ENCODE measurements around the gene SLC66A2. TPM values are rescaled to one million over a fixed set of nuclear protein-coding genes. Genes with fewer than 3 reads are reported as not detected.

Gene SLC66A2
- total RNA-seq, 1 experiment from 2014 or later = 52.8 TPM

DNA sequence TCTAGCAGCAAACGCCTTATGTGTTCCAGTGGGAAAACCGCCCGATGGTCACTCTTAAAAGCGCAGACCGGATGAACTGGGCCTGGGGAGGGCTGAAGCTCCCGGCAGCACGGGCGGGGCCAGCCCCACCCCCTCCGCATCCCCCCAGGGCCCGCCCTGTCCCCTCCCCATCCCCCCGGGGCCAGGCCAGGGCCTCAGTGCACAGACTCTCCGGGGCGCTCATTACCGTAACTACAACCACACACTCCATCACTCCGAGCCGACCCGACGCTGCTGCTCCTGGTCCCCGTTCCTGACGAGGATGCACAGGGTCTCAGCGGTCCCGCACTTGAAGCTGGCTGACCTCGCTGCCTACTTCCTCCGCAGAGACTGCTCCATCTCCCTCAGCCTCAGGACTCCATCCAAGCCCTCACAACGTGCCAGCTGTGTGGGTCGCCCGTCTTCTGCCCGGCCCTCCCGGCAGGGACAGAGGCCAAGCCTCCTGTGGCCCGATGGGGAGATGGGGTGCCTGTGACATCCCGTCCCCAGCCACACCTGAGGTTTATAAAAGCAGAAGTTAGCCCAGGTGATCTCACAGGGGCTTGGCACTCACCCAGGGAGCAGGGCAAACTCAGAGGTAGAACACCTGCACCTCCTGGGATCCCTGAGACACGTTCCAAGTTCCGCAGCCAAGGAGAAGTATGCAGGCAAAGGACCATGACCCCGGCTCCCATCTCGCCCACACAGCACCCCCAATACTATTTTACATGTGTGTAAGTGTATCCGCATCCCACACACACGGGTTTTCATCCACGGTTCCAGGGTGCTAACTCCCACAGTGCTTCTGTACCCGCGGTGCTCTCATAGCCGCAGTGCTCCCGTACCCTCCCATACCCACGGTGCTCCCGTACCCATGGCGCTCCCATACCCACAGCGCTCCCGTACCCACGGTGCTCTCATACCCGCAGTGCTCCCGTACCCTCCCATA is 36.0 kb downstream of the SLC66A2 start:
- ATAC-seq (no peak), DNase-seq (no peak)
- no peaks in the 10 kb centered on the region for H3K79me2 ChIP-seq (ENCODE audit: low read length)
- ChIA-PET CTCF (no interaction called here), POLR2A (ENCODE audit: unreplicated experiment) (no interaction called here)
- no peaks in the 10 kb centered on the region for H3K9me3 ChIP-seq (ENCODE audit: low read length)
- no peak overlapping the region for H3K9ac ChIP-seq (ENCODE audit: low read length)
- no peak for TF ChIP-seq EZH2phosphoT487 (IDR thresholded peaks at IDR 0.05; ENCODE audit: borderline replicate concordance, low read length)
- TF ChIP-seq EZH2 (IDR thresholded peaks at IDR 0.05; ENCODE audit: low read length, unreplicated experiment) = no peak
- TF ChIP-seq, protein P1, sequence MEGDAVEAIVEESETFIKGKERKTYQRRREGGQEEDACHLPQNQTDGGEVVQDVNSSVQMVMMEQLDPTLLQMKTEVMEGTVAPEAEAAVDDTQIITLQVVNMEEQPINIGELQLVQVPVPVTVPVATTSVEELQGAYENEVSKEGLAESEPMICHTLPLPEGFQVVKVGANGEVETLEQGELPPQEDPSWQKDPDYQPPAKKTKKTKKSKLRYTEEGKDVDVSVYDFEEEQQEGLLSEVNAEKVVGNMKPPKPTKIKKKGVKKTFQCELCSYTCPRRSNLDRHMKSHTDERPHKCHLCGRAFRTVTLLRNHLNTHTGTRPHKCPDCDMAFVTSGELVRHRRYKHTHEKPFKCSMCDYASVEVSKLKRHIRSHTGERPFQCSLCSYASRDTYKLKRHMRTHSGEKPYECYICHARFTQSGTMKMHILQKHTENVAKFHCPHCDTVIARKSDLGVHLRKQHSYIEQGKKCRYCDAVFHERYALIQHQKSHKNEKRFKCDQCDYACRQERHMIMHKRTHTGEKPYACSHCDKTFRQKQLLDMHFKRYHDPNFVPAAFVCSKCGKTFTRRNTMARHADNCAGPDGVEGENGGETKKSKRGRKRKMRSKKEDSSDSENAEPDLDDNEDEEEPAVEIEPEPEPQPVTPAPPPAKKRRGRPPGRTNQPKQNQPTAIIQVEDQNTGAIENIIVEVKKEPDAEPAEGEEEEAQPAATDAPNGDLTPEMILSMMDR (conservative IDR thresholded peaks at IDR 0.05; ENCODE audit: low read depth, low read length) = no peak
- H3K36me3 ChIP-seq (ENCODE audit: low read depth, low read length) = peaks cover 6% of the 10 kb centered on the region
- H2AFZ ChIP-seq (ENCODE audit: low read length) = no peak overlapping the region
- H3F3A ChIP-seq (ENCODE audit: low read length, unreplicated experiment) = no peaks in the 10 kb centered on the region
- no peak overlapping the region for H3K27ac ChIP-seq (ENCODE audit: low read length)
- H3K27me3 ChIP-seq (ENCODE audit: low read length) = no peaks in the 10 kb centered on the region
- intact Hi-C loops (cut with micrococcal nuclease) = no loop called here
- no TSS peak for BruUV-seq (replicated peaks)
- H3K4me1 ChIP-seq (ENCODE audit: insufficient read depth, low read length) = no peaks in the 10 kb centered on the region
- no peak overlapping the region for H3K4me2 ChIP-seq (ENCODE audit: low read length)
- H4K20me1 ChIP-seq (ENCODE audit: low read length) = no peaks in the 10 kb centered on the region
- H3K4me3 ChIP-seq (ENCODE audit: low read length) = no peak overlapping the region
- no peaks in the 10 kb centered on the region for H3K9me2 ChIP-seq (replicated peaks; ENCODE audit: low read length)

GRCh38 chr18:79914614-79915160 is 36.8 kb downstream of the SLC66A2 start:
- POLR2A ChIA-PET (ENCODE audit: unreplicated experiment) = no interaction called here
- intact Hi-C loops (cut with micrococcal nuclease) = no loop called here
- Histone ChIP-seq H3K9me2 (replicated peaks; ENCODE audit: low read length) (no peaks in the 10 kb centered on the region), H3K36me3 (ENCODE audit: low read depth, low read length) (peaks cover 6% of the 10 kb centered on the region), H3K4me1 (ENCODE audit: insufficient read depth, low read length) (no peaks in the 10 kb centered on the region), H3K27me3 (ENCODE audit: low read length) (no peaks in the 10 kb centered on the region), H3F3A (ENCODE audit: low read length, unreplicated experiment) (no peaks in the 10 kb centered on the region), H2AFZ (ENCODE audit: low read length) (no peak overlapping the region), H3K9me3 (ENCODE audit: low read length) (no peaks in the 10 kb centered on the region), H3K4me3 (ENCODE audit: low read length) (no peak overlapping the region), H3K27ac (ENCODE audit: low read length) (no peak overlapping the region), H3K79me2 (ENCODE audit: low read length) (no peaks in the 10 kb centered on the region), H3K9ac (ENCODE audit: low read length) (no peak overlapping the region), H4K20me1 (ENCODE audit: low read length) (no peaks in the 10 kb centered on the region), H3K4me2 (ENCODE audit: low read length) (no peak overlapping the region)
- BruUV-seq (replicated peaks) = no TSS peak
- TF ChIP-seq, protein P1 (conservative IDR thresholded peaks at IDR 0.05; ENCODE audit: low read depth, low read length) = no peak
- TF ChIP-seq EZH2 (IDR thresholded peaks at IDR 0.05; ENCODE audit: low read length, unreplicated experiment) (no peak), EZH2phosphoT487 (IDR thresholded peaks at IDR 0.05; ENCODE audit: borderline replicate concordance, low read length) (no peak)
- DNase-seq (no peak), ATAC-seq (no peak)
- CTCF ChIA-PET = no interaction called here
